Neural progenitor cell (in vitro differentiated cells): ENCODE measurements around the gene TBCCD1. TPM values are rescaled to one million over a fixed set of nuclear protein-coding genes. Genes with fewer than 3 reads are reported as not detected.
"Not testable (repeated sequence)": the region's sequence is repeated elsewhere in the genome, so short reads cannot be mapped to it uniquely, and the experiment has no call there.

Experiments
- DNase-seq: peaks from one replicate; pipeline ENCODE4 v3.0.0-alpha.2; 2016; ENCODE audit warnings: low spot score
- H2AFZ ChIP-seq: fragments of 200-600 bp; sonication (generic); replicated peaks from 2 replicates; pipeline ENCODE4 v1.6.1; 2016; ENCODE audit warnings: antibody characterized with exemption
- H3F3A ChIP-seq: fragments of 200-600 bp; sonication (generic); 2 replicates; pipeline ENCODE4 v1.6.1; 2016; ENCODE audit warnings: antibody characterized with exemption, low read depth
- H3K27ac ChIP-seq: fragments of 200-600 bp; sonication (generic); 2 replicates; pipeline ENCODE4 v1.5.1; 2016; ENCODE audit warnings: mild to moderate bottlenecking
- H3K27me3 ChIP-seq: fragments of 200-600 bp; sonication (generic); 2 replicates; pipeline ENCODE4 v1.6.1; 2016; ENCODE audit warnings: mild to moderate bottlenecking, moderate library complexity
- H3K36me3 ChIP-seq: fragments of 200-600 bp; sonication (generic); 2 replicates; pipeline ENCODE4 v1.5.1; 2016
- H3K4me1 ChIP-seq: fragments of 200-600 bp; sonication (generic); 2 replicates; pipeline ENCODE4 v1.6.1; 2016; ENCODE audit warnings: mixed run types
- H3K4me2 ChIP-seq: fragments of 200-600 bp; sonication (generic); 2 replicates; pipeline ENCODE4 v1.6.1; 2016
- H3K4me3 ChIP-seq: fragments of 200-600 bp; sonication (generic); 2 replicates; pipeline ENCODE4 v1.5.1; 2016
- H3K79me2 ChIP-seq: fragments of 200-600 bp; sonication (generic); 2 replicates; pipeline ENCODE4 v1.6.1; 2016; ENCODE audit warnings: low read depth
- H3K9ac ChIP-seq: fragments of 200-600 bp; sonication (generic); 2 replicates; pipeline ENCODE4 v1.6.1; 2016
- H3K9me3 ChIP-seq: fragments of 200-600 bp; sonication (generic); 2 replicates; pipeline ENCODE4 v1.5.1; 2016; ENCODE audit warnings: low read depth
- H4K20me1 ChIP-seq: fragments of 200-600 bp; sonication (generic); 2 replicates; pipeline ENCODE4 v1.6.1; 2016; ENCODE audit warnings: low read depth
- H3K27ac Mint-ChIP-seq: 3 replicates; pipeline ENCODE4 v1.8.0; 2021; ENCODE audit warnings: mixed read lengths
- H3K27me3 Mint-ChIP-seq: 2 replicates; pipeline ENCODE4 v1.8.0; 2022; ENCODE audit warnings: low read depth, mild to moderate bottlenecking, inconsistent platforms, moderate library complexity, mixed read lengths; ENCODE audit not compliant: insufficient read depth
- H3K36me3 Mint-ChIP-seq: 3 replicates; pipeline ENCODE4 v1.8.0; 2021; ENCODE audit warnings: mixed read lengths
- H3K4me1 Mint-ChIP-seq: 3 replicates; pipeline ENCODE4 v1.8.0; 2021; ENCODE audit warnings: mixed read lengths
- H3K4me3 Mint-ChIP-seq: 3 replicates; pipeline ENCODE4 v1.8.0; 2021; ENCODE audit warnings: mild to moderate bottlenecking, moderate library complexity, mixed read lengths
- H3K9me3 Mint-ChIP-seq: 3 replicates; pipeline ENCODE4 v1.8.0; 2020; ENCODE audit warnings: mixed read lengths
- EZH2 ChIP-seq: fragments of 200-600 bp; sonication (generic); IDR thresholded peaks from 2 replicates; pipeline ENCODE4 v1.6.1; 2017; ENCODE audit warnings: antibody characterized with exemption, mild to moderate bottlenecking, moderate library complexity
- EZH2phosphoT487 ChIP-seq: fragments of 200-600 bp; sonication (generic); IDR thresholded peaks from 2 replicates; pipeline ENCODE4 v1.6.1; 2017; ENCODE audit warnings: antibody characterized with exemption
- total RNA-seq: library from RNA; depleted of rRNA; stranded (reverse); fragments of >200 nt; gene quantifications from 2 replicates; pipeline ENCODE4 v1.2.3, GENCODE V29; 2015; ENCODE audit warnings: low replicate concordance
- TF ChIP-seq, protein P1 (sequence below): fragments of 200-600 bp; sonication (generic); IDR thresholded peaks from 2 replicates; pipeline ENCODE4 v1.5.1; 2017; ENCODE audit warnings: antibody characterized with exemption, mild to moderate bottlenecking

Gene TBCCD1
- total RNA-seq, 1 donor from 2014 or later: 21.1 TPM

- Histone ChIP-seq H3K9ac (peak overlapping the region; percentile 94), H3K9me3 (no peaks in the 10 kb centered on the region), H3K27ac (peak overlapping the region; percentile 82), H3K36me3 (peaks cover 7% of the 10 kb centered on the region), H3K4me2 (peak overlapping the region; percentile 88), H3F3A (peaks cover 14% of the 10 kb centered on the region), H4K20me1 (no peaks in the 10 kb centered on the region), H3K4me3 (peak overlapping the region; percentile 72), H3K27me3 (no peaks in the 10 kb centered on the region), H3K4me1 (peaks cover 6% of the 10 kb centered on the region), H3K79me2 (peaks cover 47% of the 10 kb centered on the region), H2AFZ (peak overlapping the region; percentile 74)
- peak overlapping the region; percentile 97 for H3K4me3 Mint-ChIP-seq
- peaks cover 32% of the 10 kb centered on the region for H3K4me1 Mint-ChIP-seq
- DNase-seq: no peak
- peaks cover 6% of the 10 kb centered on the region for H3K27me3 Mint-ChIP-seq
- H3K36me3 Mint-ChIP-seq: no peaks in the 10 kb centered on the region
- H3K27ac Mint-ChIP-seq: peak overlapping the region; percentile 88
- TF ChIP-seq, protein P1, sequence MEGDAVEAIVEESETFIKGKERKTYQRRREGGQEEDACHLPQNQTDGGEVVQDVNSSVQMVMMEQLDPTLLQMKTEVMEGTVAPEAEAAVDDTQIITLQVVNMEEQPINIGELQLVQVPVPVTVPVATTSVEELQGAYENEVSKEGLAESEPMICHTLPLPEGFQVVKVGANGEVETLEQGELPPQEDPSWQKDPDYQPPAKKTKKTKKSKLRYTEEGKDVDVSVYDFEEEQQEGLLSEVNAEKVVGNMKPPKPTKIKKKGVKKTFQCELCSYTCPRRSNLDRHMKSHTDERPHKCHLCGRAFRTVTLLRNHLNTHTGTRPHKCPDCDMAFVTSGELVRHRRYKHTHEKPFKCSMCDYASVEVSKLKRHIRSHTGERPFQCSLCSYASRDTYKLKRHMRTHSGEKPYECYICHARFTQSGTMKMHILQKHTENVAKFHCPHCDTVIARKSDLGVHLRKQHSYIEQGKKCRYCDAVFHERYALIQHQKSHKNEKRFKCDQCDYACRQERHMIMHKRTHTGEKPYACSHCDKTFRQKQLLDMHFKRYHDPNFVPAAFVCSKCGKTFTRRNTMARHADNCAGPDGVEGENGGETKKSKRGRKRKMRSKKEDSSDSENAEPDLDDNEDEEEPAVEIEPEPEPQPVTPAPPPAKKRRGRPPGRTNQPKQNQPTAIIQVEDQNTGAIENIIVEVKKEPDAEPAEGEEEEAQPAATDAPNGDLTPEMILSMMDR: no peak
- TF ChIP-seq EZH2phosphoT487: no peak
- TF ChIP-seq EZH2: no peak
- no peaks in the 10 kb centered on the region for H3K9me3 Mint-ChIP-seq
These were observed 4.0 kb upstream of the TBCCD1 start for GRCh38 chr3:186570941-186571643.

- H3K4me2 ChIP-seq: peak within 1 kb of the TSS; percentile 88
- H3K4me3 ChIP-seq: peak within 1 kb of the TSS; percentile 78
- H3K36me3 Mint-ChIP-seq: no peaks in the 10 kb centered on the region
- peak; percentile 99 for DNase-seq
- H3K79me2 ChIP-seq: peaks cover 54% of the 10 kb centered on the region
- H3K27ac Mint-ChIP-seq: peak within 1 kb of the TSS; percentile 91
- H3K9me3 ChIP-seq: no peaks in the 10 kb centered on the region
- no peaks in the 10 kb centered on the region for H4K20me1 ChIP-seq
- H3F3A ChIP-seq: peaks cover 14% of the 10 kb centered on the region
- H3K9ac ChIP-seq: peak within 1 kb of the TSS; percentile 94
- peak within 1 kb of the TSS; percentile 97 for H3K4me3 Mint-ChIP-seq
- peaks cover 6% of the 10 kb centered on the region for H3K27me3 Mint-ChIP-seq
- no peaks in the 10 kb centered on the region for H3K27me3 ChIP-seq
- H3K36me3 ChIP-seq: peaks cover 7% of the 10 kb centered on the region
- no peaks in the 10 kb centered on the region for H3K9me3 Mint-ChIP-seq
- H3K4me1 Mint-ChIP-seq: peaks cover 32% of the 10 kb centered on the region
- peak within 1 kb of the TSS; percentile 74 for H2AFZ ChIP-seq
- TF ChIP-seq, protein P1: no peak
- TF ChIP-seq EZH2phosphoT487 (no peak), EZH2 (no peak)
- H3K27ac ChIP-seq: peak within 1 kb of the TSS; percentile 82
- peaks cover 6% of the 10 kb centered on the region for H3K4me1 ChIP-seq
These were observed 3.2 kb upstream of the TBCCD1 start, which contains the start of gene DNAJB11 for GRCh38 chr3:186570096-186570940. Gene DNAJB11 (plus strand): TSS chr3:186570720. CDS start chr3:186570898, 178 bp downstream.

GRCh38 chr3:186569779-186570095 lies 2.6 kb upstream of the TBCCD1 start:
- H3K4me2 ChIP-seq: peak overlapping the region; percentile 80
- no peak for DNase-seq
- no peaks in the 10 kb centered on the region for H3K9me3 Mint-ChIP-seq
- no peaks in the 10 kb centered on the region for H3K9me3 ChIP-seq
- peaks cover 32% of the 10 kb centered on the region for H3K4me1 Mint-ChIP-seq
- no peaks in the 10 kb centered on the region for H3K36me3 Mint-ChIP-seq
- H3K4me3 Mint-ChIP-seq: peak overlapping the region; percentile 97
- H4K20me1 ChIP-seq: no peaks in the 10 kb centered on the region
- H3K36me3 ChIP-seq: peaks cover 7% of the 10 kb centered on the region
- H3F3A ChIP-seq: peaks cover 14% of the 10 kb centered on the region
- peak overlapping the region; percentile 74 for H3K9ac ChIP-seq
- peak overlapping the region; percentile 78 for H3K4me3 ChIP-seq
- H3K27me3 ChIP-seq: no peaks in the 10 kb centered on the region
- H3K27ac Mint-ChIP-seq: no peak overlapping the region
- TF ChIP-seq EZH2phosphoT487 (no peak), EZH2 (no peak)
- TF ChIP-seq, protein P1: no peak
- H3K79me2 ChIP-seq: peaks cover 57% of the 10 kb centered on the region
- H3K27ac ChIP-seq: no peak overlapping the region
- no peak overlapping the region for H2AFZ ChIP-seq
- peaks cover 6% of the 10 kb centered on the region for H3K27me3 Mint-ChIP-seq
- peaks cover 6% of the 10 kb centered on the region for H3K4me1 ChIP-seq

GRCh38 chr3:186569361-186569760 lies 2.2 kb upstream of the TBCCD1 start:
- not testable (repeated sequence) for H4K20me1 ChIP-seq, H3K9me3 Mint-ChIP-seq, H3K27me3 ChIP-seq, H3K36me3 Mint-ChIP-seq, DNase-seq, H3K27me3 Mint-ChIP-seq, H3K27ac ChIP-seq, H3K9me3 ChIP-seq, H3K4me1 ChIP-seq, H2AFZ ChIP-seq, H3K27ac Mint-ChIP-seq, H3K9ac ChIP-seq, H3K36me3 ChIP-seq
- H3K4me3 Mint-ChIP-seq: peak overlapping the region; percentile 97
- Histone ChIP-seq H3F3A (peaks cover 14% of the 10 kb centered on the region), H3K4me3 (peak overlapping the region; percentile 78), H3K4me2 (peak overlapping the region; percentile 80), H3K79me2 (peaks cover 53% of the 10 kb centered on the region)
- peaks cover 32% of the 10 kb centered on the region for H3K4me1 Mint-ChIP-seq
